ENCODE results near the gene EMILIN1.

The EMILIN1 gene

DNA sequence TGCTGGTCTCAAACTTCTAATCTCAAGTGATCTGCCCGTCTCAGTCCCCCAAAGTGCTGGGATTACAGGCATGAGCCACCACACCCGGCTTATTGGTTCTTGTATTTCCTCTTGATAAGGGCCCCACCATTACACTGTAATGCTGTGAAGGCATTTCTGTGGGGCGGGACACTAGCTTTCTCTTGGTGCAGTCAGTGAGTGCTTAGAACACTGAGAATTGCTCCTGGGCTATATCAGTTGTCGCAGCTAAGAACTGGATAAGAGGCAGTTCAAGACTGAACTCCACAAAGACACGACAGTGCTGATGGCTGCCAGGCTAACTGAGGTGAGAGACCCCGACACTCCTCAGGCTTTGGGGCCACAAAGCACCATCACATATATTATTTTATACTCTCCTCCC, 10.2 kb downstream of the EMILIN1 start:
- no peak overlapping the region for H3K4me3 ChIP-seq (ENCODE audit: extremely low read depth, insufficient read depth, low read length, poor library complexity, severe bottlenecking)
- WGBS, 2 experiments (ENCODE audit: insufficient coverage in 2 of 2) = 91% methylated on average over 5 of the region's 6 CpGs
- no peaks in the 10 kb centered on the region for H3K36me3 ChIP-seq (ENCODE audit: control insufficient read depth, insufficient read depth, low read length)
- H3K27ac ChIP-seq (ENCODE audit: low read depth, low read length, severe bottlenecking) = no peak overlapping the region
- peaks cover 21% of the 10 kb centered on the region for H3K4me1 ChIP-seq (ENCODE audit: control insufficient read depth, insufficient read depth, low read length, poor library complexity, severe bottlenecking)
- no peaks in the 10 kb centered on the region for H3K9me3 ChIP-seq (ENCODE audit: control insufficient read depth, low read length)

DNA sequence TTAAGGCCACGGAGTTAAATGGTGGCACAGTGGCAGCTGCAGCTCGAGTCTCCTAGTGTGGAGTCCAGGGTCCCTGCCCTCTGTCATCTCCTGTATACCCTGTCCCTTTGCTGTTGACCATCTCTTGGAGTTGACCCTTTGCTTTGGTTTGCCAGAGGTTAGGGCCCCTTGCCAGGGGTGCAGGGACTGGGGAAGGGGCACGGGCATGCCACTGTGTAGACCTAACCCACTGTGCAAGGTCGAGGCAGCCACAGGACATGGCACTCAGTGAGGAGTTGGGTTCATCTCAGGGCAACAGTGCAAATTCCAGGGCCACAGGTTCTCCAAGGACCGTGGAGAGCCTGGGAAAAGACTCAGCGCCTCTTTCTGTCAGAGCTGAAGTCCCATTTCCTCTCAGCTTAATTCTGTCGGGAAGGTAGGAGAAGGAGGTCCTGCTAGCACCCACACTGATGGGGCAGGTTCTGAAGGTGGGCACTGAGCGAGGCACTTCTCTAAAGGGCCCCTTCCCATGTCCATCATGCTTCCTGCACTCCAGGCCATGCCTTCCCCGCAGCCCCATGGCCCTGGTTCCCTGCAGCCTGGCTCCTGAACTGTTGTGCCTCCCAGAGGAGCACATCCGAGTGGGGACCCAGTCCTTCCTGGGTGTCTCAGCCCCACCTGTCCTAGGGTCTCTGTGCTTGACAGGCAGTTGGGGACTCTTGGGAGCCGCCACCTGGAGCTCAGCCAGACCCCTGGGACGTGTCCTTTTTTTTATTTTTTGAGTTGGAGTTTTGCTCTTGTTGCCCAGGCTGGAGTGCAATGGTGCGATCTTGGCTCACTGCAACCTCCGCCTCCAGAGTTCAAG, 10.9 kb downstream of the EMILIN1 start:
- H3K9me3 ChIP-seq (ENCODE audit: control insufficient read depth, low read length) = no peaks in the 10 kb centered on the region
- H3K36me3 ChIP-seq (ENCODE audit: control insufficient read depth, insufficient read depth, low read length) = no peaks in the 10 kb centered on the region
- no peak overlapping the region for H3K4me3 ChIP-seq (ENCODE audit: extremely low read depth, insufficient read depth, low read length, poor library complexity, severe bottlenecking)
- peaks cover 15% of the 10 kb centered on the region for H3K4me1 ChIP-seq (ENCODE audit: control insufficient read depth, insufficient read depth, low read length, poor library complexity, severe bottlenecking)
- WGBS, 2 experiments (ENCODE audit: insufficient coverage in 2 of 2) = 92% methylated on average over 13 of the region's 14 CpGs
- no peak overlapping the region for H3K27ac ChIP-seq (ENCODE audit: low read depth, low read length, severe bottlenecking)

DNA sequence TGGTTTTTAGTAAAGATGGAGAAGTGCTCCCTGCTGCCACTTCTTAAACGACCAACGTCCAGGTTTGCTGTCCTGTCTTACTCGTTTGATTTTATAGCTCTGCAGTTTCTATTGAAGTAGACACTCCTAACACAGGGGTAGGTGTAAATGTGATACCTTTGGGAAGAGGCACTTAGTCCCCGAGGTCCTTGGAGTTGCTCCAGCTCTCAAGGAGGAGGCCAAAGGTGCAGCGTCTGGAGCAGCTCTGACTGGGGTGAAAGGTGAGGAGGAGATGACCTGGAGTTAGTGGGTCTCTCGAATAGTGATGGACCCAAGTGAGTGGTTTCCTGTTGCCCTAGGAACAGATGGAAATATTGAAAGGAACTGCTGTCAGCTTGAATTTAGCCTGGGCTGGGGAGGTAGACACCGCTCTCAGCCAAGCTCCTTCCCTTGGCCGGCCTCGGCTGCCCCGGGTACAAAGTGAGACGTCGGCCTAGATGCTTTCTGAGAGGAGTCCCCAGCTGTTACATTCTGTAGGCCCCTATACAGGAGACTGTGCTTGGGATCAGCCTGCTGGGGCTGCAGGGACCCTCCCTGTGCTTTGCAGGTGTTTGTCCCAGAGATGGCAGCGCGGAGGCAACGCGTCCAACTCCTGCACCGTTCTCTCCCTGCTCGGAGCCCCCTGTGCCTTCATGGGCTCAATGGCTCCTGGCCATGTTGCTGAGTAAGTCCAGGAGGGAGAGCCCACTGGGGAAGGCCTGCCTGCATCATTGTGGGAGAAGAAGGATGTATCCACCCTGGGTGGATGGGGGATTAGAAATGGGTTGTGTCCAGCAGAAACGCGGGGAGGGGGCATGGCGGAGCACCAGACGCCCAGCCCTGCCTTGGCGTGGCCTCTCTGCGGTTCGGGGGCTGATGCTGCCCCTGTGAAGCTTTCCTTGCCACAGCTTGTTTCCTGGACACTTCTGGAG, 13.6 kb downstream of the EMILIN1 start:
- 84% methylated on average over 23 to 24 of the region's 25 CpGs for WGBS, 2 experiments (ENCODE audit: insufficient coverage in 2 of 2)
- Histone ChIP-seq H3K4me1 (ENCODE audit: control insufficient read depth, insufficient read depth, low read length, poor library complexity, severe bottlenecking) (peaks cover 9% of the 10 kb centered on the region), H3K9me3 (ENCODE audit: control insufficient read depth, low read length) (no peaks in the 10 kb centered on the region), H3K27ac (ENCODE audit: low read depth, low read length, severe bottlenecking) (no peak overlapping the region), H3K36me3 (ENCODE audit: control insufficient read depth, insufficient read depth, low read length) (no peaks in the 10 kb centered on the region), H3K4me3 (ENCODE audit: extremely low read depth, insufficient read depth, low read length, poor library complexity, severe bottlenecking) (no peak overlapping the region)

DNA sequence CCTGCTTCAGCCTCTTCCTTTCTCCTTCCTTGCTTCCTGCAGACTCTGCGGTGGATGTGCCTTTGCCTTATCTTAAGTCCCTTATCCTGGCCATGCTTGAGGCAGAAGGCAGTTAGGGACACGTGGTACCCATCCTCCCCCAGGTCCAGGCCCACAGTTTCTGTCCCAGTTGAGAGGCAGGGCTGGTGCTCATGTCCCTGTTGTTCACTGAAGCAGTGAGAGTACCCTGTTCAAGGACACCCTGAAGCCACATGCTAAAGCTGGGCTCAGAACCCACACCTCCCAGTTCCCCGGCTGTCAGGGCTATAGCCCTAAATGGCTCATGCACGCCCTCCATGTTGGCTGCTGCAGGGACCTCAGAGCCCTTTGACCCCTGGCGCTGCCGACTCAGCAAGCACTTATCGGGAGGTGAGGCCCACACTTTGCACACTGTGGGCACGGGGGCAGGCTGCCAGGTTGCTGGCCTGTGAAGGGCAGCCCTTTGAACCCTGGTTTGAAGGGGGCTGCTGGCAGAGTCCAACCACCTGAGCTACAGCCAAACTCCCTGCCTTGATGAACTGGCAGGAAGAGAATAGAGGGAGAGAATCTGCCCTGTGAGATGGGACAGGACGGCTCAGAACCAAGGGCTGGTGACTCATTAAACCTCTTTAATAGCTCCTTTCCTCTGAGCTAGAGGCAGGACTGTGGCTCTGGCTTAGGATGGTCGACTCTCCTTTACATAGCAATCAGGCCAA, 14.4 kb downstream of the EMILIN1 start:
- no peaks in the 10 kb centered on the region for H3K9me3 ChIP-seq (ENCODE audit: control insufficient read depth, low read length)
- H3K27ac ChIP-seq (ENCODE audit: low read depth, low read length, severe bottlenecking) = no peak overlapping the region
- whole genome bisulfite sequencing, 2 experiments (ENCODE audit: insufficient coverage in 2 of 2) = 87 to 90% methylated on average over 9 to 10 of the region's 10 CpGs
- H3K4me3 ChIP-seq (ENCODE audit: extremely low read depth, insufficient read depth, low read length, poor library complexity, severe bottlenecking) = no peak overlapping the region
- peaks cover 9% of the 10 kb centered on the region for H3K4me1 ChIP-seq (ENCODE audit: control insufficient read depth, insufficient read depth, low read length, poor library complexity, severe bottlenecking)
- no peaks in the 10 kb centered on the region for H3K36me3 ChIP-seq (ENCODE audit: control insufficient read depth, insufficient read depth, low read length)

DNA sequence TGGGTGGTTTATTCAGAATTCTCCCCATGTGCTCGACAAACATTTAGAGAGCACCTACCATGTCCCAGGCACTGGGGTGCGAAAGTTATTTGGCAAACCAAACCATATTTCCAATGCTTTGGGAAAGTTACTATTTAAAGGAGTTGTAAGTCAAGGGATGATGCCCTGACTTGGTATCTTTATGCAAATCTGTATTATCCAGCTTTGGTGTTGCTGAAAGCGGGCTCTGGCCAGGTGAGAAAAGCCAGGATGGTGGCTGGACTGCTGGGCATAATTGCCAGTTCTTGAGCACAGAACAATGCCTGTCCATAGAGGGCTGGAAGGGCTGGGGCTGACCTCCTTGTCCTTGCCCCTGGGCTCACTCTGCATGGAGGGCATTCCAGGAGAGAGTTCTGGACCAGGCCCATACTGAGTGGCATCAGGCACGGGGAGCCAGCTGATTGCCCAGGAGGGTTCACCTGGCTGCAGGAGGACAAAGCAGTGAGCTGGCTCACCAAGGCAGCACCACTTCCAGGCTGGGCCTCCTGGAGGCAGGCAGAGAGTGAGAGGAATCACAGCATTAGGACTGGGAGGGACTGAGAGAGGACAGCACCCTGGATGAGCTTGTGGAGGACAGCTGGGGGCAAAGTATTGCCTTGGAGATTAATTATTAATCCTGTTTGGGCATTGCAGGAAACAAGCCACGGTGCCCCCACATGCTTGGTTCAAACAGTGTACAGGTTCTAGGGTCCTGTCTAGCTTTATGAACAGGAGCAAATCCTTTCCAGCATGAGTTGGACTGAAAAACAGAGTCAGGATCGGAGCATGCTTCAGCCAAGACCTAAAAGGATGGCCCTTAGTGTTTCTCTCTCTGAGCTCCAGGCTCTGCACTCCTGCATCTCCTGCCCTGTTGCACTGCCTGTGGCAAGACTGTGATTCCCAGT, 15.3 kb downstream of the EMILIN1 start:
- Histone ChIP-seq H3K27ac (ENCODE audit: low read depth, low read length, severe bottlenecking) (no peak overlapping the region), H3K4me3 (ENCODE audit: extremely low read depth, insufficient read depth, low read length, poor library complexity, severe bottlenecking) (no peak overlapping the region), H3K4me1 (ENCODE audit: control insufficient read depth, insufficient read depth, low read length, poor library complexity, severe bottlenecking) (peaks cover 9% of the 10 kb centered on the region), H3K9me3 (ENCODE audit: control insufficient read depth, low read length) (no peaks in the 10 kb centered on the region), H3K36me3 (ENCODE audit: control insufficient read depth, insufficient read depth, low read length) (no peaks in the 10 kb centered on the region)
- WGBS, 2 experiments (ENCODE audit: insufficient coverage in 2 of 2) = 89 to 94% methylated on average over 5 of the region's 6 CpGs

DNA sequence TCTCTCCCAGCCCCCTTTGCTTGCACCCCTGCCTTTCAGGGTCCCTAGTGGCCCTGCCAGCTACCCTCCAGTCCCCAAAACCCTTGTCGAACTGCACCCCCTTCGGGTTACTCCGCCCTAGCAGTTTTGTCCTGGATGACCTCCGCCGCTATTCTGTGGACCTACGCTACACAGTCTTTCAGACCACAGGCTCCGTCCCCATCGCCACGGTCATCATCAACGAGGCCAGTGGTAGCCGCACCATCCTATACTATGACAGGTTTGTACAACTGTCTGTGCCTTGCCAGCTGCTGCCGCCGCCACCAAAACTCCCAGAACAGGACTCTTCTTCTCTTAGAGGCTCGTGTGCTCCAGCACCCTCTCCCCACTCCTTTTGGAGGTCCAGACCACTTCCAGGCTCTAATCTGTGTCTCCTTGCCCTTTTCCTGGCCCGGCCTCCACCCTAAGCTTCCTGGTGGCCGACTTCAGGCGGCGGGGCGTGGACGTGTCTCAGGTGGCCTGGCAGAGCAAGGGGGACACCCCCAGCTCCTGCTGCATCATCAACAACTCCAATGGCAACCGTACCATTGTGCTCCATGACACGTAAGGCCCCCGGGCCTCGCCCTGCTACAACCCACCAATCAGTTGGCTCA, 16.1 kb downstream of the EMILIN1 start:
- 92 to 93% methylated on average over 22 to 24 of the region's 24 CpGs for WGBS, 2 experiments (ENCODE audit: insufficient coverage in 2 of 2)

DNA sequence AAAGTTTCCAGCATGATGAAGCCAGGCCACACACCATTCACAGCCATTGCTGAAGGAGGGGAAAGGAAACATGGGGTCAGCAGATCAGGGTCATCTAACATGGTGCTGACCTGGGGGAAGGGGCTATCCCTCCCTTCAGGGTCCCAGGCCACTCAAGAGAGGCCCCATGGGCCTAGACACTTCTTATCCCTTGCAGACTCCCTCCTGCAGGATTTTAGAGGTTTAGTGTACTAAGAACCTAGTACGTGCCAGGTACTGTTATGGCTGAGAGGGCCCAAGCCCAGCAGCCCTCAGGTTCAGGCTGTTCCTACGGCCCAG, 17.0 kb downstream of the EMILIN1 start:
- Histone ChIP-seq H3K4me1 (ENCODE audit: control insufficient read depth, insufficient read depth, low read length, poor library complexity, severe bottlenecking) (peaks cover 9% of the 10 kb centered on the region), H3K9me3 (ENCODE audit: control insufficient read depth, low read length) (no peaks in the 10 kb centered on the region), H3K36me3 (ENCODE audit: control insufficient read depth, insufficient read depth, low read length) (no peaks in the 10 kb centered on the region), H3K27ac (ENCODE audit: low read depth, low read length, severe bottlenecking) (no peak overlapping the region), H3K4me3 (ENCODE audit: extremely low read depth, insufficient read depth, low read length, poor library complexity, severe bottlenecking) (no peak overlapping the region)
- 90 to 100% methylated on average over 2 of the region's 2 CpGs for WGBS, 2 experiments (ENCODE audit: insufficient coverage in 2 of 2)

More for the DNA sequence above, 16.1 kb downstream of the EMILIN1 start:
- Histone ChIP-seq H3K9me3 (ENCODE audit: control insufficient read depth, low read length) (no peaks in the 10 kb centered on the region), H3K4me3 (ENCODE audit: extremely low read depth, insufficient read depth, low read length, poor library complexity, severe bottlenecking) (no peak overlapping the region), H3K27ac (ENCODE audit: low read depth, low read length, severe bottlenecking) (no peak overlapping the region), H3K36me3 (ENCODE audit: control insufficient read depth, insufficient read depth, low read length) (no peaks in the 10 kb centered on the region), H3K4me1 (ENCODE audit: control insufficient read depth, insufficient read depth, low read length, poor library complexity, severe bottlenecking) (peaks cover 9% of the 10 kb centered on the region)

DNA sequence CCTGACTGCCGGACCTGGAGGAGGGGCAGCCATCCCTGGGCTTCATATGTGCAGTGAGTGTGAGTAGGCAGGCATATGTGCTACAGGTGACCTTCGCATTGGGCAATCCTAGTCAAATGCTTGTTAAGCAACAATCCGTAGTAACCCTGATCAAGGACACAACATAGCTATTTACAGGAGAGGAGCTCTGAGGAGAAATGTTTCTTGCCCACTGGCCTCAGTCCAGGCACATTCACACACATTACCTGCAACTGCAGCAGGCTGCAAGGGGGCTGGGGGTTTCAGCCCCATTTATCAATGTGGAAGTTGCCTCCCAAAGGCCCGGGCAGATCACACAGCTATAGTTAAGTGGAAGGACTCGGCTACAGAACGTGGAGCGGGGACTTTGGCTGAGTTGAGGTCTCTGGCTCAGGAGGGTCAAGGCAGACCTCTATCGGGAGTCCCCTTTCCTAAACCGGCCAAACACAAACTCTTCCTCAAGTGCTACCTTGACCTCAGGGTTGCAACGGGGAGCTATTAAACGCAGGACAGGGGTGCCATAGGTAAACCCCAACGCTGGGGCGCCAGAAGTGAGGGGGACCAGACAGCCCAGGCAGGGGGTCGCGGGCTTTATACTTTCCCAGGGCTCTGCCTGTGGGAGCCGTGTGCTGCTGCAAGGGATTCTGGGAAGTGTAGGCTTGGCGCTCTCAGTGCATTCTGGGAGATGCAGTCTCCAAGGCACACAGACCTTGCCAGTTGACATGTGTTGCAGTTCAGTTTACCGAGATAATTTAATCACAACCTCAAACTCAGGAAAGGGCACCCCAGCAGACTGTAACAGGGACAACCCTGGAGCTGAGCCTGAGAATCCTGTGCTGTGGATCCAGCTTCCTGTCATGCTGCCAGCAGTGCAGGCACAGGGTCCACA, 17.6 kb downstream of the EMILIN1 start:
- H3K4me3 ChIP-seq (ENCODE audit: extremely low read depth, insufficient read depth, low read length, poor library complexity, severe bottlenecking) = no peak overlapping the region
- 37 to 39% methylated on average over 14 to 16 of the region's 18 CpGs for WGBS, 2 experiments (ENCODE audit: insufficient coverage in 2 of 2)
- no peak overlapping the region for H3K27ac ChIP-seq (ENCODE audit: low read depth, low read length, severe bottlenecking)
- no peaks in the 10 kb centered on the region for H3K36me3 ChIP-seq (ENCODE audit: control insufficient read depth, insufficient read depth, low read length)
- H3K9me3 ChIP-seq (ENCODE audit: control insufficient read depth, low read length) = no peaks in the 10 kb centered on the region
- peaks cover 9% of the 10 kb centered on the region for H3K4me1 ChIP-seq (ENCODE audit: control insufficient read depth, insufficient read depth, low read length, poor library complexity, severe bottlenecking)

DNA sequence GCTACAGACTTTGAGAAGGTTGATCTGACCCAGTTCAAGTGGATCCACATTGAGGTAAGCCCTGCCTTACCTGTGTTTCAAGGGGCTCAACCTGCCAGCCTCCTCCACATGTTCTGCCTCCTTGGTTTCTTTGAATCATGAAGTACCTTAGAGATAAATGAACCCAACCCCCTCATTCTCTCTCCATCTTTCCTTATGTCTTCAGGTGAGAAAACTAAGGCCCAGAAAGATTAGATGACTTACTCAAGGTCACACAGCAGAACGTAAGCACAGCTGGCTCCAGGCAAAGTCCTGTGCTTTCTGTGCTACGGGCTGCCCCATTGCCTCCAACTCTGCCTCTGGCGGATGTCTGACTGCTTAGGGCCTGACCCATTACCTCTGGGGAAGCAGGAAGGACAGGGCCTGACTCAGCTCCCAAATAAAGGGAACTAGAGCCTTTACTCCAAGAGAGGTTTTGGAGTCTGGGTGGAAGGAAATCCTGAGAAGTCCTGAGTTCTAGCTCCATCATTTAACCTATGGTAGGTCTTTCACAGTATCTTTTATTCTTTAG, 18.4 kb downstream of the EMILIN1 start:
- 86 to 100% methylated on average over 2 to 3 of the region's 3 CpGs for WGBS, 2 experiments (ENCODE audit: insufficient coverage in 2 of 2)
- no peak overlapping the region for H3K4me3 ChIP-seq (ENCODE audit: extremely low read depth, insufficient read depth, low read length, poor library complexity, severe bottlenecking)
- no peak overlapping the region for H3K27ac ChIP-seq (ENCODE audit: low read depth, low read length, severe bottlenecking)
- H3K9me3 ChIP-seq (ENCODE audit: control insufficient read depth, low read length) = no peaks in the 10 kb centered on the region
- no peaks in the 10 kb centered on the region for H3K36me3 ChIP-seq (ENCODE audit: control insufficient read depth, insufficient read depth, low read length)
- peaks cover 9% of the 10 kb centered on the region for H3K4me1 ChIP-seq (ENCODE audit: control insufficient read depth, insufficient read depth, low read length, poor library complexity, severe bottlenecking)
